Gastrocnemius medialis (tissue), 4 donors: ENCODE results near the gene SNRPB2. TPM values are rescaled to one million over a fixed set of nuclear protein-coding genes. Genes with fewer than 3 reads are reported as not detected.

ENCODE experiments used
- ATAC-seq, 2 donors: fragments of 150-250 bp; one replicate each; pipeline ENCODE4 v1.9.1; 2016
- DNase-seq, 2 donors: peaks; one replicate each; pipeline ENCODE4 v3.0.0-alpha.2; 2019
- H3K27ac ChIP-seq, 4 donors: fragments of 200-600 bp; sonication (generic); 1 replicate in 1 of 4; 2 replicates in 3 of 4; pipeline ENCODE4 v1.5.1; 2016 to 2018; ENCODE audit warnings: mild to moderate bottlenecking in 2 of 4, moderate library complexity in 1 of 4
- H3K27me3 ChIP-seq, 3 donors: fragments of 200-600 bp; sonication (generic) in 2 of 3; 1 replicate in 1 of 3; 2 replicates in 2 of 3; pipeline versions ENCODE4 v1.5.1 to v1.6.0; 2016 to 2019; ENCODE audit warnings: mild to moderate bottlenecking in 1 of 3, moderate library complexity in 1 of 3
- H3K36me3 ChIP-seq, 2 donors: fragments of 200-600 bp; sonication (generic) in 1 of 2; one replicate each; pipeline ENCODE4 v1.5.1; 2017 to 2018
- H3K4me1 ChIP-seq, 2 donors: fragments of 200-600 bp; sonication (generic) in 1 of 2; one replicate each; pipeline ENCODE4 v1.5.1; 2016 to 2017; ENCODE audit warnings: mild to moderate bottlenecking in 2 of 2
- H3K4me3 ChIP-seq, 4 donors: fragments of 200-600 bp; sonication (generic) in 3 of 4; 1 replicate in 1 of 4; 2 replicates in 3 of 4; pipeline ENCODE4 v1.5.1; 2016 to 2019; ENCODE audit warnings: mild to moderate bottlenecking in 2 of 4
- H3K9me3 ChIP-seq, 3 donors: fragments of 200-600 bp; sonication (generic) in 2 of 3; 1 replicate in 1 of 3; 2 replicates in 2 of 3; pipeline ENCODE4 v1.5.1; 2016 to 2019
- POLR2A ChIP-seq, 2 donors: fragments of 450-650 bp; IDR thresholded peaks; one replicate each; pipeline ENCODE4 v1.6.1; 2017; ENCODE audit warnings: antibody characterized with exemption in 2 of 2, mild to moderate bottlenecking in 2 of 2, moderate library complexity in 2 of 2
- in situ Hi-C, 4 donors: fragments of 200-750 bp; cut with MboI; loops; one replicate each; pipeline versions ENCODE4 v1.15.0 to v1.8.0; 2017; ENCODE audit warnings: low sequenced_read_pairs in 4 of 4
- intact Hi-C: fragments of 100-400 bp; cut with DNase I; formaldehyde crosslinking; loops from one replicate; pipeline ENCODE4 v1.15.1; 2023; ENCODE audit warnings: low total_unique reads
- total RNA-seq, 4 donors: library from RNA; depleted of rRNA; stranded (reverse); fragments of >200 nt; gene quantifications; one replicate each; pipeline versions ENCODE4 v1.1.0 to v1.2.3, GENCODE V29; 2016
- TF ChIP-seq, protein P1 (sequence below), 5 experiments: fragments of 450-650 bp in 3 of 5; fragments of 200-600 bp in 2 of 5; sonication (generic) in 2 of 5; IDR thresholded peaks in 4 of 5; conservative IDR thresholded peaks in 1 of 5; 1 replicate in 4 of 5; 2 replicates in 1 of 5; pipeline ENCODE4 v1.5.1; 2016 to 2019; ENCODE audit warnings: antibody characterized with exemption in 5 of 5, mild to moderate bottlenecking in 3 of 5, moderate library complexity in 3 of 5

The SNRPB2 gene
- total RNA-seq, 4 donors from 2014 or later: 18.6 to 37.5 (median 31.7) TPM

DNA sequence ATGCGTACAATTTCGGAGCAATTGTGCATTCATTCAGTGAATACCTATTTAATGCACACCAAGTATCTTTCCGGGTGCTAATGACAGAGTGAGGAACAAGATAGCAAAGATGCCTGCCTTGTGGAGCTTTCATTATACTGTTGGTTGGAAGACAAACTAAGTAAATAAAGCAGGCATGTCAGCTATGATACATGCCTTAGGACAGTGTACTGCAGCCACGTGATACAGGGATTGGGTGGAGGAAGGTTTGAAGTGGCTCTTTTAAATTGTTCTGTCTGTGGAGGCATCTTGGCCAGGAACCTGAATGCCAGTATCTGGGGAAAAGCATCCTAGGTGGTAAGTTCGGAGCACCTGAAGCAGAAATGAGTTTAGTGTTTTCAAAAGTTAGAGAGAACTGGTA is 15.4 kb downstream of the SNRPB2 start:
- in situ Hi-C loops (loop anchor here in 1 of 4 donors (25.0 kb wide), 1 partner anchor 1817 kb away; the partner anchor contains the start of gene SMIM26), intact Hi-C loops (no loop called here)
- ATAC-seq: no peak
- H3K27me3 ChIP-seq: no peaks in the 10 kb centered on the region
- H3K4me1 ChIP-seq: no peaks in the 10 kb centered on the region
- H3K27ac ChIP-seq: no peak overlapping the region
- no peak for TF ChIP-seq POLR2A (IDR thresholded peaks at IDR 0.05)
- TF ChIP-seq, protein P1, sequence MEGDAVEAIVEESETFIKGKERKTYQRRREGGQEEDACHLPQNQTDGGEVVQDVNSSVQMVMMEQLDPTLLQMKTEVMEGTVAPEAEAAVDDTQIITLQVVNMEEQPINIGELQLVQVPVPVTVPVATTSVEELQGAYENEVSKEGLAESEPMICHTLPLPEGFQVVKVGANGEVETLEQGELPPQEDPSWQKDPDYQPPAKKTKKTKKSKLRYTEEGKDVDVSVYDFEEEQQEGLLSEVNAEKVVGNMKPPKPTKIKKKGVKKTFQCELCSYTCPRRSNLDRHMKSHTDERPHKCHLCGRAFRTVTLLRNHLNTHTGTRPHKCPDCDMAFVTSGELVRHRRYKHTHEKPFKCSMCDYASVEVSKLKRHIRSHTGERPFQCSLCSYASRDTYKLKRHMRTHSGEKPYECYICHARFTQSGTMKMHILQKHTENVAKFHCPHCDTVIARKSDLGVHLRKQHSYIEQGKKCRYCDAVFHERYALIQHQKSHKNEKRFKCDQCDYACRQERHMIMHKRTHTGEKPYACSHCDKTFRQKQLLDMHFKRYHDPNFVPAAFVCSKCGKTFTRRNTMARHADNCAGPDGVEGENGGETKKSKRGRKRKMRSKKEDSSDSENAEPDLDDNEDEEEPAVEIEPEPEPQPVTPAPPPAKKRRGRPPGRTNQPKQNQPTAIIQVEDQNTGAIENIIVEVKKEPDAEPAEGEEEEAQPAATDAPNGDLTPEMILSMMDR (IDR thresholded peaks at IDR 0.05 in 4 of 5, conservative IDR thresholded peaks at IDR 0.05 in 1 of 5): no peak
- no peak overlapping the region for H3K4me3 ChIP-seq
- no peaks in the 10 kb centered on the region for H3K9me3 ChIP-seq
- DNase-seq: no peak
- peaks cover 4 to 18% of the 10 kb centered on the region in 2 donors for H3K36me3 ChIP-seq

DNA sequence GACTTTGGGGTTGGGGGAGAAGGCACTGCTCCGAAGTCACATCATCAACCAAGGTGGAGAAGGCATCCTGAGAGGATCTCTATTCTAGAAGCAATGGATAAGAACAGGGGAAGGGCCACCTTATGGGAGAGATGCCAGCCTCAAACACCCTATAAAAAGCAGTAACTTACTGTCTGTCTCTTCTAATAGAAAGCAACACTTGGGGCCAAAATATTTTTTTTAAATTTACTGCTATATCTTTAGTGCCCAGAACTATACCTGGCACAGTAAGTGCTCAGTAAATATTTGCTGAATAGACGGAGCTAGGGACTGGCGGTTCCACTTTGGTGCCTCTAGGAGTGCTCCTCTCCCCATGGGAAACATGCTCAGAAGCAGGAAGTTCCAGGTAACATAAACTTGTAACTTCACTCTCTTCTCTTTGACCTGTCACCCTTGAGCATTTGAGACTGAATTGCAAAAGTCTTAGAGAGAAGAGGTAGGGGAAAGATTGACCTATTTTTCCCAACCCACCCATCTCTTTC is 17.5 kb downstream of the SNRPB2 start:
- H3K27me3 ChIP-seq: no peaks in the 10 kb centered on the region
- in situ Hi-C loops (loop anchor here in 1 of 4 donors (25.0 kb wide), 1 partner anchor 1815 kb away; the partner anchor contains the start of gene SMIM26), intact Hi-C loops (no loop called here)
- DNase-seq (no peak), ATAC-seq (no peak)
- no peaks in the 10 kb centered on the region for H3K4me1 ChIP-seq
- no peak overlapping the region for H3K4me3 ChIP-seq
- H3K36me3 ChIP-seq: no peaks in the 10 kb centered on the region
- no peak for TF ChIP-seq POLR2A (IDR thresholded peaks at IDR 0.05)
- TF ChIP-seq, protein P1 (IDR thresholded peaks at IDR 0.05 in 4 of 5, conservative IDR thresholded peaks at IDR 0.05 in 1 of 5): no peak
- no peaks in the 10 kb centered on the region for H3K9me3 ChIP-seq
- no peak overlapping the region for H3K27ac ChIP-seq

DNA sequence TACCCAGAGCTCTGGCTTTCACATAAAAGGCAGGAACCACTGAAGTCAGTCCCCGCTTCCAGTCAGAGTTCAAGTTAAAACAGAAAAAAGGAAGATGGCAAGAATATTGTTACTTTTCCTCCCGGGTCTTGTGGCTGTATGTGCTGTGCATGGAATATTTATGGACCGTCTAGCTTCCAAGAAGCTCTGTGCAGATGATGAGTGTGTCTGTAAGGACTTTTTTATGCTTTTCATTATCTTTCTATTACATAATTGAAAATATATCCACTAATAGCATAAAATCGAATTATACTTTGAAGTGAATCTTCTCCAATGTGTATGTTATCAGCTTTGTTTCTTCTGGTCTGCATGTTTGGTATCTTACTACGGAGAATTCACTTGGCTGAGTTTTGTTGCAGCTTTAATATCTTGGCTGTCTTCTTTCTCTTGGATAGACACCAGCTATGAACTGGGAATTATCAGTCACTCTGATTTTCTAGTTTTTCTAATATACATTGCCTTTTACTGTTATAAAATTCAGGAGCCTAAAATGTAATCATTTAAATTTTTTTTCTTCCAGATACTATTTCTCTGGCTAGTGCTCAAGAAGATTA is 18.6 kb downstream of the SNRPB2 start, which contains the start of gene OTOR:
Gene OTOR (plus strand): TSS at position 51 of the 593 bp plus-strand sequence. CDS start 44 bp downstream, at position 95.
- Histone ChIP-seq H3K27me3 (no peaks in the 10 kb centered on the region), H3K9me3 (no peaks in the 10 kb centered on the region), H3K4me1 (no peaks in the 10 kb centered on the region), H3K27ac (no peak within 1 kb of the TSS), H3K36me3 (no peaks in the 10 kb centered on the region), H3K4me3 (no peak within 1 kb of the TSS)
- no peak for DNase-seq
- intact Hi-C loops (no loop called here), in situ Hi-C loops (loop anchor here in 1 of 4 donors (25.0 kb wide), 1 partner anchor 1814 kb away; the partner anchor contains the start of gene SMIM26)
- ATAC-seq: no peak
- TF ChIP-seq, protein P1 (IDR thresholded peaks at IDR 0.05 in 4 of 5, conservative IDR thresholded peaks at IDR 0.05 in 1 of 5): no peak
- no peak for TF ChIP-seq POLR2A (IDR thresholded peaks at IDR 0.05)

DNA sequence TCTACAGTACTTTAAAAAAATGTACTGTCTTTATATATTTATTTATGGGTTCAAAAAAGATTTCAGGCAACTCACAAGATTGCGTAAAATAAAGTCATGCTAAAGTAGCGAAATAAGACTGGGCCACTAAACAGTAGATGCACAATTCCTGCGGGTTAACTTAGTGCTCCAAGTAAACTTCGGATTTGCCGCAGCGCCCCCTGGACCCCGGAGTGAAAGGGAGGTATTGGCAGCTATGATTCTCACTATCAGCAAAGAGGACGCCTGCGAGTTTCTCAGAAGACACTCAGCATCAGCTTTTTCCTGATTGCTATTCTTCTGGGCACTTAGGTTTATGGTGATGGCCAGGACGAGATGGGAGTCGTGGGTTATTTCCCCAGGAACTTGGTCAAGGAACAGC is 19.7 kb downstream of the SNRPB2 start:
- no peaks in the 10 kb centered on the region for H3K4me1 ChIP-seq
- in situ Hi-C loops: loop anchor here in 1 of 4 donors (25.0 kb wide), 1 partner anchor 1813 kb away; the partner anchor contains the start of gene SMIM26
- DNase-seq (no peak), ATAC-seq (no peak)
- no peak for TF ChIP-seq POLR2A (IDR thresholded peaks at IDR 0.05)
- TF ChIP-seq, protein P1 (IDR thresholded peaks at IDR 0.05 in 4 of 5, conservative IDR thresholded peaks at IDR 0.05 in 1 of 5): no peak
- intact Hi-C loops: no loop called here
- no peaks in the 10 kb centered on the region for H3K36me3 ChIP-seq
- no peak overlapping the region for H3K27ac ChIP-seq
- no peak overlapping the region for H3K4me3 ChIP-seq
- no peaks in the 10 kb centered on the region for H3K9me3 ChIP-seq
- no peaks in the 10 kb centered on the region for H3K27me3 ChIP-seq
